ENCODE measurements around the gene RHBDL3. TPM values are rescaled to one million over a fixed set of nuclear protein-coding genes. Genes with fewer than 3 reads are reported as not detected.
"Not testable (repeated sequence)": the region's sequence is repeated elsewhere in the genome, so short reads cannot be mapped to it uniquely, and the experiment has no call there.

RHBDL3 gene
- not detected in 2 replicates for total RNA-seq

GRCh38 chr17:32265192-32265923, at the start of gene RHBDL3:
Gene RHBDL3 (plus strand): TSS chr17:32265832. CDS start chr17:32266190, 358 bp downstream.
- DNase-seq (ENCODE audit: extremely low read depth, low read depth, low spot score) = no peak

- DNase-seq (ENCODE audit: extremely low read depth, low read depth, low spot score) = no peak
Observed at GRCh38 chr17:32222621-32223020, 43.0 kb upstream of the RHBDL3 start.

- no peak for DNase-seq (ENCODE audit: extremely low read depth, low read depth, low spot score)
Observed at GRCh38 chr17:32223703-32224102, 41.9 kb upstream of the RHBDL3 start.

GRCh38 chr17:32226886-32227285, 38.7 kb upstream of the RHBDL3 start:
- DNase-seq (ENCODE audit: extremely low read depth, low read depth, low spot score) = no peak

GRCh38 chr17:32227910-32228309, 37.7 kb upstream of the RHBDL3 start:
- DNase-seq (ENCODE audit: extremely low read depth, low read depth, low spot score) = no peak

- DNase-seq (ENCODE audit: extremely low read depth, low read depth, low spot score) = no peak
Observed at GRCh38 chr17:32235588-32235987, 30.0 kb upstream of the RHBDL3 start.

GRCh38 chr17:32239456-32239855, 26.2 kb upstream of the RHBDL3 start:
- no peak for DNase-seq (ENCODE audit: extremely low read depth, low read depth, low spot score)

- no peak for DNase-seq (ENCODE audit: extremely low read depth, low read depth, low spot score)
Observed at GRCh38 chr17:32240750-32241149, 24.9 kb upstream of the RHBDL3 start.

GRCh38 chr17:32241640-32242039, 24.0 kb upstream of the RHBDL3 start:
- DNase-seq (ENCODE audit: extremely low read depth, low read depth, low spot score) = no peak

- no peak for DNase-seq (ENCODE audit: extremely low read depth, low read depth, low spot score)
Observed at GRCh38 chr17:32249475-32249874, 16.2 kb upstream of the RHBDL3 start.

- DNase-seq (ENCODE audit: extremely low read depth, low read depth, low spot score) = peak; percentile 31
Observed at GRCh38 chr17:32253117-32253611, 12.5 kb upstream of the RHBDL3 start.

- no peak for DNase-seq (ENCODE audit: extremely low read depth, low read depth, low spot score)
Observed at GRCh38 chr17:32256012-32256700, 9.5 kb upstream of the RHBDL3 start.

GRCh38 chr17:32256701-32257019, 9.0 kb upstream of the RHBDL3 start:
- no peak for DNase-seq (ENCODE audit: extremely low read depth, low read depth, low spot score)

- DNase-seq (ENCODE audit: extremely low read depth, low read depth, low spot score) = no peak
Observed at GRCh38 chr17:32258383-32259140, 7.1 kb upstream of the RHBDL3 start.

- no peak for DNase-seq (ENCODE audit: extremely low read depth, low read depth, low spot score)
Observed at GRCh38 chr17:32259586-32259985, 6.0 kb upstream of the RHBDL3 start.

GRCh38 chr17:32261417-32261736, 4.3 kb upstream of the RHBDL3 start:
- DNase-seq (ENCODE audit: extremely low read depth, low read depth, low spot score) = no peak

GRCh38 chr17:32261936-32262510, 3.6 kb upstream of the RHBDL3 start:
- no peak for DNase-seq (ENCODE audit: extremely low read depth, low read depth, low spot score)

- DNase-seq (ENCODE audit: extremely low read depth, low read depth, low spot score) = not testable (repeated sequence)
Observed at GRCh38 chr17:32263515-32263914, 2.1 kb upstream of the RHBDL3 start.

- DNase-seq (ENCODE audit: extremely low read depth, low read depth, low spot score) = no peak
Observed at GRCh38 chr17:32264140-32264799, 1.4 kb upstream of the RHBDL3 start.

GRCh38 chr17:32264823-32265191, 825 bp upstream of the RHBDL3 start:
- DNase-seq (ENCODE audit: extremely low read depth, low read depth, low spot score) = no peak

GRCh38 chr17:32266051-32266388, 388 bp downstream of the RHBDL3 start:
- no peak for DNase-seq (ENCODE audit: extremely low read depth, low read depth, low spot score)
